Measurements from ENCODE around the gene VSIG10.

VSIG10 gene

DNA sequence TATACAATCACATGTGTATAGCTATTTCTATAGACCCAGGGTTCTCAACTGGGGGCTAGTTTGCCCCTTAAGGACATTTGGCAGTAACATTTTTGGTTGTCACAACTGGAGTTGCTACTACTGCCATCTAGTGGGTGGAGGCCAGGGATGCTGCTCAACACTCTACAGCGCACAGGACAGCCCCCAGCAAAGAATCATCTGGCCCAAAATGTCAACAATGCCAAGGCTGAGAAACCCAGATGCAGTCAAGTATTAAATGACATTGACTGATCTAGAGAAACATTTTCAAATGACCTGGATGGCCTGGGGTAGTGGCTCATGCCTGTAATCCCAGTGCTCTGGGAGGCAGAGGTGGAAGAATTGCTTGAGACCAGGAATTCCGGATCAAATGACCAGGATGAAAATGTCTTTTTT lies 48.7 kb downstream of the VSIG10 start:
- peaks cover 3% of the 10 kb centered on the region for H3K27me3 ChIP-seq (ENCODE audit: insufficient read depth, poor library complexity, severe bottlenecking)
- no peak overlapping the region for H3K4me3 ChIP-seq (replicated peaks; ENCODE audit: insufficient read depth, low read length)
- TF ChIP-seq SPI1 (IDR thresholded peaks at IDR 0.05; ENCODE audit: borderline replicate concordance, low read depth) (no peak), CTCF (IDR thresholded peaks at IDR 0.05; ENCODE audit: insufficient read depth, low read length) (peak; percentile 51)
- H3K27ac ChIP-seq (replicated peaks): no peak overlapping the region
- peak in 1 of 2 experiments; percentile 67 for DNase-seq (ENCODE audit: low read depth in 1 of 2, low spot score in 1 of 2)

DNA sequence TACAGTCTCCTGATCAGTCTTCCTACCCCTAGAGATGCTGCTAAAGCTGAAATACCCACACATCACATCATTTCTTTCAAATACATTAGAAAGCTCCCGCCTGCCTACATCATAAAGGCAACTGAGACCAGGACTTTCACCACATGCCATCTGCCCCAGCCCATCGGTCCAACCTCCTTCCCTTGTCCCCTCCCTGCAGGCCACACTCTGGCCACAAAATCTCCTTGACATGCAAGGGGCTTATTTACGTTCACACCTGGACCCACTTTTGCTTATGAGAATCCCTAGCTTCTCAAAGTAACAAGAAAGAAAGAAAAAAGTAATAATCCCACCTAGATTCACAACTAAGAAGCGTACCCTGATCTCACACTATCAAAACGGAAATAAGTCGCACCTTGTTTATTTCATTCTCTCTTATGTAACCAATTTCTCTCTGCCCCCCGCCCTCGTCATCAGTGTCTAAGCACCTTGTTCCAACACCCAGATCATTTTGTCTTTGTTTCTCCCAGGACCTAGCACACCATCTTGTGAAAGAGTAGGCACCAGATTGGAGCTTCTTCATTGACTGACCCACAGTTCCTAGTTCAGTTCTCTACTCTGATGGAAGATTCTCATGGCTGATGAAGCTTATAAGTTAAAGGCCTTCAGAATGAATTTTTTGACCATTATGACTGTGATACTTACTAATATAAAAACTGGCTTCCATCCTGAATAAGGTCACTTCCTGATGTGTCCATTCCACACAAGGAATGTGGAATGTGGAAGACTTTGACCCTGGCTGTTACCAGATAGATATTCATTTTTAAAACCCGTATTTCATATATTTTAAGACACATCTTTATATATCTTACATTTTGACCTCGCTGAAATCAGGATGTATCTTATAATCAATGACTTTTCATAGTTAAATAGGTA lies 50.5 kb downstream of the VSIG10 start:
- no peak overlapping the region for H3K4me3 ChIP-seq (replicated peaks; ENCODE audit: insufficient read depth, low read length)
- no peak for DNase-seq (ENCODE audit: low read depth in 1 of 2, low spot score in 1 of 2)
- no peak overlapping the region for H3K27ac ChIP-seq (replicated peaks)
- TF ChIP-seq SPI1 (IDR thresholded peaks at IDR 0.05; ENCODE audit: borderline replicate concordance, low read depth) (no peak), CTCF (IDR thresholded peaks at IDR 0.05; ENCODE audit: insufficient read depth, low read length) (no peak), POLR2AphosphoS5 (IDR thresholded peaks at IDR 0.05; ENCODE audit: low read depth) (no peak), GABPA (IDR thresholded peaks at IDR 0.05; ENCODE audit: low read depth) (no peak)
- TF ChIP-seq, protein P1, sequence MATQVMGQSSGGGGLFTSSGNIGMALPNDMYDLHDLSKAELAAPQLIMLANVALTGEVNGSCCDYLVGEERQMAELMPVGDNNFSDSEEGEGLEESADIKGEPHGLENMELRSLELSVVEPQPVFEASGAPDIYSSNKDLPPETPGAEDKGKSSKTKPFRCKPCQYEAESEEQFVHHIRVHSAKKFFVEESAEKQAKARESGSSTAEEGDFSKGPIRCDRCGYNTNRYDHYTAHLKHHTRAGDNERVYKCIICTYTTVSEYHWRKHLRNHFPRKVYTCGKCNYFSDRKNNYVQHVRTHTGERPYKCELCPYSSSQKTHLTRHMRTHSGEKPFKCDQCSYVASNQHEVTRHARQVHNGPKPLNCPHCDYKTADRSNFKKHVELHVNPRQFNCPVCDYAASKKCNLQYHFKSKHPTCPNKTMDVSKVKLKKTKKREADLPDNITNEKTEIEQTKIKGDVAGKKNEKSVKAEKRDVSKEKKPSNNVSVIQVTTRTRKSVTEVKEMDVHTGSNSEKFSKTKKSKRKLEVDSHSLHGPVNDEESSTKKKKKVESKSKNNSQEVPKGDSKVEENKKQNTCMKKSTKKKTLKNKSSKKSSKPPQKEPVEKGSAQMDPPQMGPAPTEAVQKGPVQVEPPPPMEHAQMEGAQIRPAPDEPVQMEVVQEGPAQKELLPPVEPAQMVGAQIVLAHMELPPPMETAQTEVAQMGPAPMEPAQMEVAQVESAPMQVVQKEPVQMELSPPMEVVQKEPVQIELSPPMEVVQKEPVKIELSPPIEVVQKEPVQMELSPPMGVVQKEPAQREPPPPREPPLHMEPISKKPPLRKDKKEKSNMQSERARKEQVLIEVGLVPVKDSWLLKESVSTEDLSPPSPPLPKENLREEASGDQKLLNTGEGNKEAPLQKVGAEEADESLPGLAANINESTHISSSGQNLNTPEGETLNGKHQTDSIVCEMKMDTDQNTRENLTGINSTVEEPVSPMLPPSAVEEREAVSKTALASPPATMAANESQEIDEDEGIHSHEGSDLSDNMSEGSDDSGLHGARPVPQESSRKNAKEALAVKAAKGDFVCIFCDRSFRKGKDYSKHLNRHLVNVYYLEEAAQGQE (IDR thresholded peaks at IDR 0.05; ENCODE audit: insufficient replicate concordance, low read depth): no peak
- H3K27me3 ChIP-seq (ENCODE audit: insufficient read depth, poor library complexity, severe bottlenecking): no peaks in the 10 kb centered on the region

DNA sequence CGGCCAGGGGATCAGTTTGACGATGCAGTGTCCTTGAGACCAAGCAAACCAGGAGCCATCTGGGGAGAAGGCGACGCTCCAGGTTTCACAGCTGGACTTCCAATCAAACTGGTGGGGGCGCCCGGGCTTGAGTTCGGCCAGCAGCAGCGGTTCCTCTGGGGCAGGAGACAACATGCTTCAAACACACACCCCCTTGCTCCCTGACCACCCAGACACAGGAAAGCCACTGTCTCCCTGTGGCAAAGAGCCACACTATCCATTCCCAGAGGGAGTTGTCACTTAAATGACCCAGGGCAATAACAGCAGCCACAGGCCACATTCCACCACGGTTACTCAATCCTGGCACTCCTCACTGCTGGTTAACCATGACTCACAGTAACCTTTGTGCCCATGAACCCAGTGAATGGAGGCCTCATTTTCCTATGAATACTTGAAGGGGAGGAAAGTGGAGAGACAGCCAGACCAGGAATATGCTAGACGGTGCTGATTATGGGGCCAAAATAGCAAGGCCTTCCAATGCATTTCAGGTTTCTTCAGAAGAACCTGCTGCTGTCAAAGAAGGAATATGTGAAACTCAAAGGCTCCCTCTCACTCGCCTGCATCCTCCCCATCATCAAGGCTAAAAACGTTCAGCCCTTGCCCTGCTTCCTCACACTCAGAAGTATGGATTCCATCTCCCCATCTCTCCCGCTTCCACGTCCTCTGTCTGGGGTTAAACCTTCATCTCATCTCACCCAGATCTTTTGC lies 51.3 kb downstream of the VSIG10 start:
- TF ChIP-seq, protein P1 (IDR thresholded peaks at IDR 0.05; ENCODE audit: insufficient replicate concordance, low read depth): no peak
- TF ChIP-seq GABPA (IDR thresholded peaks at IDR 0.05; ENCODE audit: low read depth) (no peak), CTCF (IDR thresholded peaks at IDR 0.05; ENCODE audit: insufficient read depth, low read length) (no peak), POLR2AphosphoS5 (IDR thresholded peaks at IDR 0.05; ENCODE audit: low read depth) (no peak), SPI1 (IDR thresholded peaks at IDR 0.05; ENCODE audit: borderline replicate concordance, low read depth) (no peak)
- Histone ChIP-seq H3K27me3 (ENCODE audit: insufficient read depth, poor library complexity, severe bottlenecking) (no peaks in the 10 kb centered on the region), H3K27ac (replicated peaks) (no peak overlapping the region), H3K4me3 (replicated peaks; ENCODE audit: insufficient read depth, low read length) (no peak overlapping the region)
- no peak for DNase-seq (ENCODE audit: low read depth in 1 of 2, low spot score in 1 of 2)

Measured in HL-60 (cell line).